HepG2 (cell line): ENCODE results near the gene CDK11A. TPM values are rescaled to one million over a fixed set of nuclear protein-coding genes. Genes with fewer than 3 reads are reported as not detected.
A peak's percentile ranks its signal among the peaks of the same experiment; 100 is the strongest.
"Not testable (repeated sequence)": the region's sequence is repeated elsewhere in the genome, so short reads cannot be mapped to it uniquely, and the experiment has no call there.

Experiments
- ARID4A ChIP-seq: sonication (generic); formaldehyde crosslinking; IDR thresholded peaks from 2 replicates; pipeline ENCODE4 v1.5.0; 2020; ENCODE audit warnings: mild to moderate bottlenecking, missing genetic modification reagents, borderline replicate concordance
- CREB1 ChIP-seq, 2 experiments: fragments of 450-650 bp in 1 of 2; IDR thresholded peaks; 2 replicates each; pipeline ENCODE4 v1.6.1; 2016 to 2017; ENCODE audit warnings: control low read depth in 1 of 2, mild to moderate bottlenecking in 1 of 2, missing compliant biosample characterization in 1 of 2, missing genetic modification characterization in 1 of 2
- ELF1 ChIP-seq: sonication (generic); formaldehyde crosslinking; IDR thresholded peaks from 2 replicates; pipeline ENCODE4 v1.4.0; 2020; ENCODE audit warnings: missing genetic modification reagents
- GATAD1 ChIP-seq: IDR thresholded peaks from 2 replicates; pipeline ENCODE4 v1.6.1; 2016; ENCODE audit warnings: missing genetic modification reagents, missing compliant biosample characterization
- NONO ChIP-seq, 2 experiments: fragments of 450-650 bp in 1 of 2; sonication (generic) in 1 of 2; formaldehyde crosslinking in 1 of 2; IDR thresholded peaks in 1 of 2; conservative IDR thresholded peaks in 1 of 2; 2 replicates each; pipeline versions ENCODE4 v1.6.1 to v1.8.0; 2017 to 2022; ENCODE audit warnings: mild to moderate bottlenecking in 1 of 2, missing genetic modification reagents in 1 of 2, moderate library complexity in 1 of 2
- PCBP1 ChIP-seq: fragments of 200-400 bp; formaldehyde crosslinking; IDR thresholded peaks from 2 replicates; pipeline ENCODE4 v1.6.1; 2017; ENCODE audit warnings: mild to moderate bottlenecking, low read depth, low read length, borderline replicate concordance
- RAD21 ChIP-seq: fragments of 450-650 bp; formaldehyde crosslinking; IDR thresholded peaks from 2 replicates; pipeline ENCODE4 v1.5.0; 2020; ENCODE audit warnings: mild to moderate bottlenecking
- SALL2 ChIP-seq: sonication (generic); formaldehyde crosslinking; IDR thresholded peaks from 2 replicates; pipeline ENCODE4 v1.8.1; 2023; ENCODE audit warnings: mild to moderate bottlenecking, missing genetic modification reagents, inconsistent platforms
- SP1 ChIP-seq, 2 experiments: fragments of 450-650 bp in 1 of 2; sonication (generic) in 1 of 2; formaldehyde crosslinking in 1 of 2; IDR thresholded peaks; 2 replicates each; pipeline versions ENCODE4 v1.4.0 to v1.6.1; 2016 to 2020; ENCODE audit warnings: missing genetic modification reagents in 1 of 2
- SP4 ChIP-seq: sonication (generic); formaldehyde crosslinking; IDR thresholded peaks from 2 replicates; pipeline ENCODE4 v1.8.1; 2023; ENCODE audit warnings: mild to moderate bottlenecking, missing genetic modification reagents
- SPEN ChIP-seq: sonication (generic); formaldehyde crosslinking; IDR thresholded peaks from 2 replicates; pipeline ENCODE4 v1.5.1; 2020; ENCODE audit warnings: low read depth, mild to moderate bottlenecking, missing genetic modification reagents
- THAP11 ChIP-seq: IDR thresholded peaks from 2 replicates; pipeline ENCODE4 v1.6.1; 2016; ENCODE audit warnings: missing biosample characterization, missing genetic modification reagents
- ZFP91 ChIP-seq: sonication (generic); formaldehyde crosslinking; IDR thresholded peaks from 2 replicates; pipeline ENCODE4 v1.9.0; 2022; ENCODE audit warnings: missing genetic modification reagents, mild to moderate bottlenecking, borderline replicate concordance
- ZNF574 ChIP-seq: sonication (generic); formaldehyde crosslinking; IDR thresholded peaks from 2 replicates; pipeline ENCODE4 v1.4.0; 2020; ENCODE audit warnings: missing genetic modification reagents
- ZNF777 ChIP-seq: sonication (generic); formaldehyde crosslinking; IDR thresholded peaks from 2 replicates; pipeline ENCODE4 v1.4.0; 2020; ENCODE audit warnings: missing genetic modification reagents
- polyA plus RNA-seq, 8 experiments: library from polyadenylated mRNA; depleted of rRNA in 3 of 8; stranded (reverse) in 7 of 8; unstranded in 1 of 8; fragments of >200 nt; fragmentation: Illumina TruSeq in 4 of 8; extraction: Trizol in 4 of 8; gene quantifications; 2 replicates each; pipeline versions ENCODE4 v1.2.1 to v1.2.3, GENCODE V29; 2011 to 2016; ENCODE audit warnings: low read depth in 4 of 8, missing spikeins in 1 of 8, mixed read lengths in 1 of 8; ENCODE audit not compliant: insufficient read depth in 1 of 8
- total RNA-seq, 5 experiments: library from RNA; depleted of rRNA; stranded (reverse); fragments of >200 nt; fragmentation: Illumina TruSeq; extraction: Trizol; gene quantifications; 2 replicates each; pipeline ENCODE4 v1.2.3, GENCODE V29; 2016; ENCODE audit warnings: low read depth in 1 of 5
- TF ChIP-seq, protein P1 (sequence below): IDR thresholded peaks from 2 replicates; pipeline ENCODE4 v1.6.1; 2018; ENCODE audit warnings: missing genetic modification reagents, mild to moderate bottlenecking, missing compliant biosample characterization

Gene CDK11A
- total and polyA plus RNA-seq, 2 of the 13 experiments (the other 11 are each of a cell fraction or from before 2014, with no cell fraction given) = 11.2 to 17.9 TPM

DNA sequence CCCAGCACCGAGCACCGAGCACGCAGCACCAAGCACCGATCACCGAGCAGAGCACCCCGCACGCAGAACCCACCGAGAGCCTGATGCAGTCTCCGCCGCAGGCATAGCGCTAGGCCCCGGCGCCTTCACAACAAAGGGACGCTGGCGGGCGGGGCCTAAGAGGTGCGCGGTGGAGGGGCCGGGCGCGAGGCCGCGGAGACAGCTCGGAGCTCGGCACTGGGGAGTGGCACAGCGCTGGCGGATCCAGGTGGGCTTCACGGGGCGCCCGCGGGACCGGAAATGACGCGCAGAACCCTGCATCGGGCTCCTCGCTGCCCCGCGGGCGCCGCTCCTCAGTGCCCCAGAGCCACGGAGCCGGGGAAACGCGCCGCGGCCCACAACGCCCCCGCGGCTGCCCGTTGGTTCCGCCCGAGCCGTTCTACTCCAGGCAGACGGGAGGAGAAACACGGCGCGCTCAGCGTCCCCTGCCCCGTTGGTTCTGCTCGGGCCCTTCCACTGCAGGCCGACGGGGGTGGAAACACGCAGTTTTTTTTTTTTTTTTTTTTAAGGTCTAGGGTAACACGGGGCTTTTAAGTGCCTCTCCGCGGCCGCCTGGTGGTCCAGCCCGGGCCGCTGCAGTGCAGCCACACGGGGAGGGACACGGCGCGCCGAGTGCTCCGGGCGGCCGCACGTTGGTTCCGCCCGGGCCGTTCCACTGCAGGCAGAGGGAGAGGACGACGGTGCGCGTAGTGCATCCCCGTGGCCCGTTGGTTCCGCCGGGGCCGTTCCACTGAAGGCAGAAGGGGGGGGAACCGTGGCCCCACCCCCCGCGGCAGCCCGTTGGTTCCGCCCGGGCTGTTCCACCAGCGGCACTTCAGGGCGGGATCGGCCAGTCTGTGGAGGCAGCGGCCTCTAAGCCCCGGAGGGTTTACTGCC, 21.8 kb upstream of the CDK11A start (continued):
- 0 out of 2 replicates have a peak, but pooled peaks have one; percentile 11 for TF ChIP-seq SPEN
- peak; percentile 68 for TF ChIP-seq THAP11
- TF ChIP-seq ZNF777 (CRISPR knock-in tag) = peak; percentile 31; the same call in 1 of the 2 replicates
- peak; percentile 95; the same call in 1 of the 2 replicates for TF ChIP-seq NONO (IDR thresholded peaks at IDR 0.05)
- peak; percentile 38; the same call in 1 of the 2 replicates for TF ChIP-seq NONO (CRISPR knock-in tag; conservative IDR thresholded peaks at IDR 0.05)
- peak; percentile 53 for TF ChIP-seq CREB1 (IDR thresholded peaks at IDR 0.05)
- not testable (repeated sequence) for TF ChIP-seq CREB1 (CRISPR knock-in tag; IDR thresholded peaks at IDR 0.05)
- 0 out of 2 replicates have a peak, but pooled peaks have one; percentile 21 for TF ChIP-seq ELF1 (CRISPR knock-in tag)
- TF ChIP-seq, protein P1, sequence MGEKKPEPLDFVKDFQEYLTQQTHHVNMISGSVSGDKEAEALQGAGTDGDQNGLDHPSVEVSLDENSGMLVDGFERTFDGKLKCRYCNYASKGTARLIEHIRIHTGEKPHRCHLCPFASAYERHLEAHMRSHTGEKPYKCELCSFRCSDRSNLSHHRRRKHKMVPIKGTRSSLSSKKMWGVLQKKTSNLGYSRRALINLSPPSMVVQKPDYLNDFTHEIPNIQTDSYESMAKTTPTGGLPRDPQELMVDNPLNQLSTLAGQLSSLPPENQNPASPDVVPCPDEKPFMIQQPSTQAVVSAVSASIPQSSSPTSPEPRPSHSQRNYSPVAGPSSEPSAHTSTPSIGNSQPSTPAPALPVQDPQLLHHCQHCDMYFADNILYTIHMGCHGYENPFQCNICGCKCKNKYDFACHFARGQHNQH (CRISPR knock-in tag) = peak; percentile 56; the same call in 1 of the 2 replicates
- TF ChIP-seq PCBP1 = 0 out of 2 replicates have a peak, but pooled peaks have one; percentile 43
- peak; percentile 23; the same call in 1 of the 2 replicates for TF ChIP-seq ARID4A (CRISPR knock-in tag)
- peak; percentile 61 for TF ChIP-seq RAD21 (CRISPR knock-in tag)
- 0 out of 2 replicates have a peak, but pooled peaks have one; percentile 14 for TF ChIP-seq SALL2 (CRISPR knock-in tag)
- TF ChIP-seq GATAD1 (CRISPR knock-in tag) = peak; percentile 53
- peak; percentile 37; the same call in 1 of the 2 replicates for TF ChIP-seq SP1 (IDR thresholded peaks at IDR 0.05)
- TF ChIP-seq SP1 (CRISPR knock-in tag; IDR thresholded peaks at IDR 0.05) = peak; percentile 65; the same call in 1 of the 2 replicates
- peak; percentile 69; the same call in 1 of the 2 replicates for TF ChIP-seq SP4
- TF ChIP-seq ZNF574 (CRISPR knock-in tag) = peak; percentile 82
- peak; percentile 52; the same call in 1 of the 2 replicates for TF ChIP-seq ZFP91 (CRISPR knock-in tag)
